Measurements from ENCODE around the gene ERVW-1.
A peak's percentile ranks its signal among the peaks of the same experiment; 100 is the strongest.

ERVW-1 gene

GRCh38 chr7:92436612-92437445 is 40.9 kb downstream of the ERVW-1 start:
- in situ Hi-C loops (cut with MboI; ENCODE audit: low pct_unique_long_range_greater_than_20kb, low sequenced_read_pairs) = no loop called here
- no peak for DNase-seq

- in situ Hi-C loops (cut with MboI; ENCODE audit: low pct_unique_long_range_greater_than_20kb, low sequenced_read_pairs) = no loop called here
- DNase-seq = no peak
Measured at GRCh38 chr7:92435542-92435941, 42.2 kb downstream of the ERVW-1 start.

- no peak for DNase-seq
- in situ Hi-C loops (cut with MboI; ENCODE audit: low pct_unique_long_range_greater_than_20kb, low sequenced_read_pairs) = no loop called here
Measured at GRCh38 chr7:92433019-92433418, 44.7 kb downstream of the ERVW-1 start.

- DNase-seq = no peak
- in situ Hi-C loops (cut with MboI; ENCODE audit: low pct_unique_long_range_greater_than_20kb, low sequenced_read_pairs) = no loop called here
Measured at GRCh38 chr7:92432299-92432946, 45.3 kb downstream of the ERVW-1 start.

GRCh38 chr7:92427193-92427592 is 50.6 kb downstream of the ERVW-1 start:
- DNase-seq = no peak
- in situ Hi-C loops (cut with MboI; ENCODE audit: low pct_unique_long_range_greater_than_20kb, low sequenced_read_pairs) = no loop called here

GRCh38 chr7:92425311-92425947 is 52.3 kb downstream of the ERVW-1 start:
- no peak for DNase-seq
- in situ Hi-C loops (cut with MboI; ENCODE audit: low pct_unique_long_range_greater_than_20kb, low sequenced_read_pairs) = no loop called here

GRCh38 chr7:92423710-92424131 is 54.0 kb downstream of the ERVW-1 start:
- DNase-seq = no peak
- in situ Hi-C loops (cut with MboI; ENCODE audit: low pct_unique_long_range_greater_than_20kb, low sequenced_read_pairs) = no loop called here

GRCh38 chr7:92422926-92423325 is 54.8 kb downstream of the ERVW-1 start:
- no peak for DNase-seq
- in situ Hi-C loops (cut with MboI; ENCODE audit: low pct_unique_long_range_greater_than_20kb, low sequenced_read_pairs) = no loop called here

GRCh38 chr7:92421676-92422435 is 55.9 kb downstream of the ERVW-1 start:
- DNase-seq = peak; percentile 66

More at GRCh38 chr7:92421676-92422435, 55.9 kb downstream of the ERVW-1 start:
- in situ Hi-C loops (cut with MboI; ENCODE audit: low pct_unique_long_range_greater_than_20kb, low sequenced_read_pairs) = no loop called here

All from KBM-7 (cell line).